Mammary epithelial cell (primary cell): Measurements from ENCODE around the gene MRPL30.
"Not testable (repeated sequence)": the region's sequence is repeated elsewhere in the genome, so short reads cannot be mapped to it uniquely, and the experiment has no call there.

Experiments used
- CTCF ChIP-seq, 2 donors: IDR thresholded peaks in 1 of 2; conservative IDR thresholded peaks in 1 of 2; 2 replicates each; pipeline ENCODE4 v1.5.1; 2011 to 2012; ENCODE audit warnings: inconsistent platforms in 2 of 2, low read length in 2 of 2, mild to moderate bottlenecking in 2 of 2, control low read depth in 1 of 2, low read depth in 1 of 2; ENCODE audit not compliant: insufficient read depth in 1 of 2; ENCODE audit errors: extremely low read depth in 1 of 2
- EZH2 ChIP-seq: IDR thresholded peaks from 2 replicates; pipeline ENCODE4 v1.6.1; 2012; ENCODE audit warnings: low read length, inconsistent platforms, borderline replicate concordance

- not testable (repeated sequence) for TF ChIP-seq EZH2; CTCF (conservative IDR thresholded peaks at IDR 0.05 in 1 of 2, IDR thresholded peaks at IDR 0.05 in 1 of 2; ENCODE audit: extremely low read depth in 1 of 2, insufficient read depth in 1 of 2, low read depth in 1 of 2, low read length in 2 of 2)
These were observed 45.9 kb upstream of the MRPL30 start for GRCh38 chr2:99135044-99135556.
